Measurements from ENCODE around the gene LMO2.

DNA sequence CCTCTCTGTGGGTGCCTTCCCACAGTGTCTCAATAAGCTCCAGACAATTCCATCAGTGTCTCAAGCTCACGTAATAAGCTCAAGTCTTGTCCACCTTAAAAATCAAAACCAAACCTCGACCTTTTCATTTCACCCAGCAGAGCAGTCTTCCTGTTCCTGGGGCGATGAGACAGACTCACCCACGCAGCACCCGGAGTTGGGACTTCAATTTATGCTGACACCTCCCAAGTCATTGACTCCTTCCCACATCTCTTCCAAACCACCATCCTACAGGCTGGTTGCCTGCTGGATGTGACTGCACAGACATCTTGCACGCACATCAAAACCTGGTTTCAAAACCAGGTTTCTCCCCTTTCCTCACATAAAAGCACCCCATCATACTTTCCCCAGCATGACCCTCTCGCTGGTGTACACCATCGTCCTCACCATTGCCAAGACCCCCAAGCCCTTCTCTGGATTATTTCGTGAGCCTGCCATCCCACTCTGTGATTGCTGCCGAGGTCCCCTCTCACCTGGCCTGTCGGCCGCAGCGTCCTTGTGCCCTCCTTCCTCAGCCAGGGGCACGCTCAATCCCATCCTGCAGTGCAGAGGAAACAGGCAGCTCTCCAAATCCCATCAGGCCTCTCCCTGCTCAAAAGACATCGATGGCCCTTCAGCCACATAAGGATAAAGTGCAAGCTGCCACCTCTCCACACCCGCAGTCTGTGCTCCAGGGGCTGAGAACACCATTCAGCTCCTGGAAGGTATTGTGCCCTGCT is 72.4 kb downstream of the LMO2 start:
- TF ChIP-seq CTCF (IDR thresholded peaks at IDR 0.05) (no peak), REST (IDR thresholded peaks at IDR 0.05; ENCODE audit: insufficient read depth in 1 of 2, low read depth in 2 of 2, low read length in 1 of 2) (no peak), SIN3A (IDR thresholded peaks at IDR 0.05; ENCODE audit: borderline replicate concordance, insufficient read depth, low read depth, low read length) (no peak), POLR2AphosphoS5 (IDR thresholded peaks at IDR 0.05; ENCODE audit: low read depth, low read length) (no peak), TCF7L2 (IDR thresholded peaks at IDR 0.05; ENCODE audit: low read depth, low read length) (no peak)
